VCaP (cell line): ENCODE data around the gene AUTS2.
A peak's percentile ranks its signal among the peaks of the same experiment; 100 is the strongest.

Source experiments
- H3K27ac ChIP-seq: fragments of 450-650 bp; 2 replicates; pipeline ENCODE4 v1.5.1; 2017
- TF ChIP-seq, protein P1 (sequence below): fragments of 450-650 bp; conservative IDR thresholded peaks from 2 replicates; pipeline ENCODE4 v1.5.1; 2017; ENCODE audit warnings: mild to moderate bottlenecking, moderate library complexity

AUTS2 gene

DNA sequence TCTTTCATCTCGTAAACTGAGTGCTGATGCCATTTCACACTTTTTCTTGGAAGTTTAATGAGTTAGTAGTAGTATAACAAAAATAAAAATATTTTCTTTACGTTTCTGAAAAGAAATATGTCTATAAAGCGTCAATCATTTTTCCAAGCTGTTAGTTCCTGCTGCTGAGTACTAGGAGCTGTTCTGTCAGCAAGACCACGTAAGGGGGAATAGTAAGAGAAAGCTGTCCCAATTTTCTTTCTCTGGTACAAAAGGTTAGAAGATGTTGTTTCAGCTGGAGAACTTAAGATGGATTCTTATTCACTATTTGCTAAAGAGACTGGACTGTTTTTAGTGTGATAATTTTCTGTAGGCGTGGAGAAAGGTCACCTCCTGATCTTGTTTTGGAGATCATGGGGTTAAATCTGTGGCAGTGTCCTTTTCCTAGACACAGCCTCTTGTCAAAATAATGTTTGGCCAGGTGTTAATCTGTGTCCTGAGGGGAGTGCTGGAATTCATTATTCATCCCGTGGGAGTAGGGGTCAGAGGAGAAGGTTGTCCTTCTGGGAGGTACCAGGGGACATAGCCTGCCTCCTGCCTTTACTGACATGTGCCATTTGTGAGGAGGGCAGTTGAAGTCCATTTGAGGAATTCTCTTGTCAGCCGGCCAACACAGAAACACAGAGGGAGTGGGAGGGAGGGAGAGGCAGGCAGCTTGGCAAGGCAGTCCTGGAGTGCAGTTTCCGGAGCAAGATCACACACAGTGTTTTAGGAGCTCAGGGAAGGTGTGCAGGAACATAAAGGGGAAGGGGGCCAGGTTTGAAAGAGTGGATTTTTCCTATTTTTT is 368.7 kb downstream of the AUTS2 start:
- H3K27ac ChIP-seq: peak overlapping the region; percentile 81
- TF ChIP-seq, protein P1, sequence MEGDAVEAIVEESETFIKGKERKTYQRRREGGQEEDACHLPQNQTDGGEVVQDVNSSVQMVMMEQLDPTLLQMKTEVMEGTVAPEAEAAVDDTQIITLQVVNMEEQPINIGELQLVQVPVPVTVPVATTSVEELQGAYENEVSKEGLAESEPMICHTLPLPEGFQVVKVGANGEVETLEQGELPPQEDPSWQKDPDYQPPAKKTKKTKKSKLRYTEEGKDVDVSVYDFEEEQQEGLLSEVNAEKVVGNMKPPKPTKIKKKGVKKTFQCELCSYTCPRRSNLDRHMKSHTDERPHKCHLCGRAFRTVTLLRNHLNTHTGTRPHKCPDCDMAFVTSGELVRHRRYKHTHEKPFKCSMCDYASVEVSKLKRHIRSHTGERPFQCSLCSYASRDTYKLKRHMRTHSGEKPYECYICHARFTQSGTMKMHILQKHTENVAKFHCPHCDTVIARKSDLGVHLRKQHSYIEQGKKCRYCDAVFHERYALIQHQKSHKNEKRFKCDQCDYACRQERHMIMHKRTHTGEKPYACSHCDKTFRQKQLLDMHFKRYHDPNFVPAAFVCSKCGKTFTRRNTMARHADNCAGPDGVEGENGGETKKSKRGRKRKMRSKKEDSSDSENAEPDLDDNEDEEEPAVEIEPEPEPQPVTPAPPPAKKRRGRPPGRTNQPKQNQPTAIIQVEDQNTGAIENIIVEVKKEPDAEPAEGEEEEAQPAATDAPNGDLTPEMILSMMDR: no peak

DNA sequence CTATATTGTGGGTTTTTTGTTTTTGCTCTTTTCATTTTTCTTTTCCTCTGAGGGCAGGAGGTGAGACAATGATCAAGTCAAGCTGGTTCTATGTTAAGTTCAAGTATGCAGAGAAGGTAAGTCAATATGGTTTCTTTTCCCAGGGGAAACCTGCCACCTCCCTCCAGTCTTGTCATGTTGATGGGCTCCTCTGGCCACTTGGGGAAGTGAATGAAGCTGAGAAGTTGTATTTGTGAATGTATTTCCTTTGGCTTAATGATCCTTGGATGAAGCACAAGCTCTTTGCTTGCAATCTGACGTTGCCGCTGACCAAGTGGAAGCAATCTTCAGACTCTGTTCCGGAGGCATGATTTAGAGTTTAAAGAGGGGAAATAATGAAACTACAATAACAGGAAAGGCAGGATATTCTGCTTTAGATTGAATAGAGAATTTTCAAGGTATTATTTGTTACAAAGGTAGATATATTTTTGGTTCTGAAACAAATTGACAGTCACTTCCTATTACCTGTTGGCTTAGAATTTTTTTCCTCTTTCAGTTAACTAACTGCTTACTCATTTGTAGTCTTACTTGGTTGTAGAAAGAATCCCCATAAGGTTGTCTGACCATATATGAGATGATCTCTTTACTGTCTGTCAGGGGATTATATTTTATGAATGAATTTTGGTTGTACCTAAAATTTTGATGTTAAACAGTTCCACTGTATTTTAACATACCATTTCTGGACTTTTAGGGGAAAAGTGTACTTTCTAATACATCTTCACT is 369.6 kb downstream of the AUTS2 start:
- TF ChIP-seq, protein P1: peak; percentile 15; the same call in 1 of the 2 replicates

DNA sequence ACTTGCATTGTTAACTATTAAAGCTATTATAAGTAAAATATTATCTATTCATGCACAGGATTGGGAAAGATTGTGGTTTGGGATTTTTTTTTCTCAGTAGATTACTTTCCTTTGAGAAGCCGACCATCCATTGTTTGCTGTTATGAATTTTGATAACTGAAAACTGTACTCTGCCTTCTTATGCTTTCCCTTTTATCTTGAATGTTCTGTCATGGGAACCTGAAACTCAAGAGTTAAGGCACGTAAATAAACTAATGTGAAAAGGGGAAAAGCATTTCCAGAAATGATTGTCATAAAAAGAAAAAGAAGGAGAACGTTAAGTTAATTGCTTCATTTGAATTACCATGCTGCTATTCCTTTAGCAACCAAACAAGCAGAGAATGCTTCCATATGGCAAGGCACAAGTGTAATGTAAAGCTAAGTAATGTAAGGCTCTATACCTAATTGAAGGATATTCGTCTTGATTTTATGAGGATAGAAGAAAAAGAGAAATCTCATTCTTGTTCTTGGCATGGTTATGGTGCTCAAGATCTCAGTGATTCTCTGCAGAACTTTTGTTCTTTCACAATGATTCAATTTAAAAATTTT is 370.8 kb downstream of the AUTS2 start:
- TF ChIP-seq, protein P1: no peak
- H3K27ac ChIP-seq: peak overlapping the region; percentile 81

More for the DNA sequence above, 369.6 kb downstream of the AUTS2 start:
- peak overlapping the region; percentile 81 for H3K27ac ChIP-seq

DNA sequence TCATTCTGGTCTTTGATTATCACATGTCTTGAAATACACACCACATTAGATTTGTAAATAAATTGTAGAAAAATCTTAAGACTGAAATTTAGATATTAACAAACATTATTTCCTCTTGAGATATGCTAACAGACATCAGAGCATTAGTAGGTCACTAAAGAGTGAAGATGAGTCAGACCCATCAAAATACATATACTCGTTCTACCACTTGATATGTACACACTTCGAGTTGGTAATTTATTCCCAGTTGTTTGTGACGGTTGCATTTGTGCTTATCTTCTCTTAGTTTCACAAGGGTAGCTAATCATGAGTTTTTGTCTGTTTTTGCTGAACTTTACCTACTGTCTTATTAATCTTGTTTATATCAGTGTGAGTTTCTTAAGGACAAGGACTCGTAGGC is 383.4 kb downstream of the AUTS2 start:
- H3K27ac ChIP-seq: no peak overlapping the region
- TF ChIP-seq, protein P1: no peak

DNA sequence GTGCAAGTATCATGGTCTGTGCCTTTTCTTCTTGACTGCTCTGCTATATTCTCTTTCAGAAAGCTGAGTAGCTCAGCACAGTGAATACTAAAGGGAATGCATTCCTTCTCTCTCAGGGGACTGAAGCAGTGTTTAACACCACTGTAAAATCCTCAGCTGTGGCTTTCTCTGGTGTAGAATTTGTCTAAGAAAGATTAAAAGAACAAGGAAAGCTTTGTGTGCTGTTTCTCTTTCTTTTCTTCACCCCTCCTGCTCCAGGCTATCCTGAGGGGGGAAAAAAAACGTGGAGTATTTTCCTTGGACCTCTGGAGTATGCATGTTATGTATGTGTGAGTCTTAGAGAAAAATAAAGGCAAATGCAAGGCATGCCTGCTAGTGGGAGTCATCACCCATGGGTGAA is 383.9 kb downstream of the AUTS2 start:
- no peak overlapping the region for H3K27ac ChIP-seq
- TF ChIP-seq, protein P1: no peak

DNA sequence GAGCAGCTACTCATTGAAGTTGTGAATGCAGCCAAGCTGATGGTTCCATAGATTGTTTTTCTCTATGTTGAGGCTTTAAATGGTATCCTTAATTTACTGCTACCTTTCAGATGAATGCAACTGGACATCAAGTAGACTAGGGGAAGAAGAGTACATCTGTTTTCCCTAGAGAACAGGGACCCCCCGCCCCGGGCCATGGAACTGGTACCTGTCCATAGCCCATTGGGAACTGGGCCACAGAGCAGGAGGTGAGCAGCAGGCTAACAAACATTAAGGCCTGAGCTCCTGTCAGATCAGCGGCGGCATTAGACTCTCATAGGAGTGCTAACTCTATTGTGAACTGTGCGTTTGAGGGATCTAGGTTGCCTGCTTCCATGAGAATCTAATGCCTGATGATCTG is 391.3 kb downstream of the AUTS2 start:
- H3K27ac ChIP-seq: no peak overlapping the region
- TF ChIP-seq, protein P1: no peak

DNA sequence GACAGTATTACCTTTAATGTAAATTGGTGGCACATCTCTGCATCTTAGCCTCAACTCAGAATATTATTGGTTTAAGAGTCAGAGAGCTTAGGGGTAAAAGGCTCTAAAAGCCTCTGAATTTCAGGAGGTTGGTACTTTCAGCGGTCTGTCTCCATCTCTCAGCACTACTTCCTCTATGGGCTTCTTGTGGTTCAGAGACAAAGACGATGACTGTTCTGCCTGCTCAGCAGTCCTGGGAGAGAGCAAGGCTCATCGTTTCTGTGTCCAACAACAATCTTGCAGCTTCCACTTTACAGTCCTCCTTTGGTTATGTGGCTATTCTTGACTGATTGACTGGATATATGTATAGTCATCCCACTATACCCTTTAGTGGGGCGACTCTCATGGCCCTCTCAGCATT is 394.7 kb downstream of the AUTS2 start:
- TF ChIP-seq, protein P1: no peak
- H3K27ac ChIP-seq: no peak overlapping the region
